Measurements from ENCODE around the gene NRG3.

NRG3 gene

GRCh38 chr10:82883603-82884002 lies 1008.6 kb downstream of the NRG3 start:
- Histone ChIP-seq H3K27ac (ENCODE audit: low read length) (no peak overlapping the region), H3K4me1 (ENCODE audit: control insufficient read depth in 1 of 2, insufficient read depth in 2 of 2, low read length in 2 of 2) (peaks cover 0 to 7% of the 10 kb centered on the region in 2 donors), H3K27me3 (ENCODE audit: low read depth, low read length) (no peaks in the 10 kb centered on the region), H3K9me3 (ENCODE audit: control insufficient read depth in 1 of 2, low read length in 2 of 2) (no peaks in the 10 kb centered on the region), H3K4me3 (ENCODE audit: low read depth in 1 of 2, low read length in 2 of 2) (no peak overlapping the region), H3K36me3 (ENCODE audit: control insufficient read depth in 1 of 2, insufficient read depth in 2 of 2, low read length in 2 of 2) (no peaks in the 10 kb centered on the region)

GRCh38 chr10:82887488-82887887 lies 1012.5 kb downstream of the NRG3 start:
- no peak overlapping the region for H3K27ac ChIP-seq (ENCODE audit: low read length)

GRCh38 chr10:82888809-82889455 lies 1013.9 kb downstream of the NRG3 start:
- H3K4me1 ChIP-seq (ENCODE audit: control insufficient read depth in 1 of 2, insufficient read depth in 2 of 2, low read length in 2 of 2) = peaks cover 0 to 7% of the 10 kb centered on the region in 2 donors

More at GRCh38 chr10:82887488-82887887, 1012.5 kb downstream of the NRG3 start:
- Histone ChIP-seq H3K9me3 (ENCODE audit: control insufficient read depth in 1 of 2, low read length in 2 of 2) (no peaks in the 10 kb centered on the region), H3K4me3 (ENCODE audit: low read depth in 1 of 2, low read length in 2 of 2) (no peak overlapping the region), H3K4me1 (ENCODE audit: control insufficient read depth in 1 of 2, insufficient read depth in 2 of 2, low read length in 2 of 2) (peaks cover 0 to 7% of the 10 kb centered on the region in 2 donors), H3K27me3 (ENCODE audit: low read depth, low read length) (no peaks in the 10 kb centered on the region), H3K36me3 (ENCODE audit: control insufficient read depth in 1 of 2, insufficient read depth in 2 of 2, low read length in 2 of 2) (no peaks in the 10 kb centered on the region)

GRCh38 chr10:82889728-82890127 lies 1014.7 kb downstream of the NRG3 start:
- H3K4me1 ChIP-seq (ENCODE audit: control insufficient read depth in 1 of 2, insufficient read depth in 2 of 2, low read length in 2 of 2) = peaks cover 0 to 7% of the 10 kb centered on the region in 2 donors
- H3K9me3 ChIP-seq (ENCODE audit: control insufficient read depth in 1 of 2, low read length in 2 of 2) = no peaks in the 10 kb centered on the region
- H3K36me3 ChIP-seq (ENCODE audit: control insufficient read depth in 1 of 2, insufficient read depth in 2 of 2, low read length in 2 of 2) = no peaks in the 10 kb centered on the region
- H3K27me3 ChIP-seq (ENCODE audit: low read depth, low read length) = no peaks in the 10 kb centered on the region
- H3K4me3 ChIP-seq (ENCODE audit: low read depth in 1 of 2, low read length in 2 of 2) = no peak overlapping the region
- H3K27ac ChIP-seq (ENCODE audit: low read length) = no peak overlapping the region

More at GRCh38 chr10:82888809-82889455, 1013.9 kb downstream of the NRG3 start:
- Histone ChIP-seq H3K36me3 (ENCODE audit: control insufficient read depth in 1 of 2, insufficient read depth in 2 of 2, low read length in 2 of 2) (no peaks in the 10 kb centered on the region), H3K27ac (ENCODE audit: low read length) (no peak overlapping the region), H3K9me3 (ENCODE audit: control insufficient read depth in 1 of 2, low read length in 2 of 2) (no peaks in the 10 kb centered on the region), H3K27me3 (ENCODE audit: low read depth, low read length) (no peaks in the 10 kb centered on the region), H3K4me3 (ENCODE audit: low read depth in 1 of 2, low read length in 2 of 2) (no peak overlapping the region)

- H3K9me3 ChIP-seq (ENCODE audit: control insufficient read depth in 1 of 2, low read length in 2 of 2) = no peaks in the 10 kb centered on the region
- H3K4me3 ChIP-seq (ENCODE audit: low read depth in 1 of 2, low read length in 2 of 2) = no peak overlapping the region
- H3K4me1 ChIP-seq (ENCODE audit: control insufficient read depth in 1 of 2, insufficient read depth in 2 of 2, low read length in 2 of 2) = peaks cover 0 to 7% of the 10 kb centered on the region in 2 donors
- H3K27me3 ChIP-seq (ENCODE audit: low read depth, low read length) = no peaks in the 10 kb centered on the region
- no peak overlapping the region for H3K27ac ChIP-seq (ENCODE audit: low read length)
- no peaks in the 10 kb centered on the region for H3K36me3 ChIP-seq (ENCODE audit: control insufficient read depth in 1 of 2, insufficient read depth in 2 of 2, low read length in 2 of 2)
These were observed 1015.6 kb downstream of the NRG3 start for GRCh38 chr10:82890573-82890972.

GRCh38 chr10:82908096-82908495 lies 1033.1 kb downstream of the NRG3 start:
- H3K36me3 ChIP-seq (ENCODE audit: control insufficient read depth in 1 of 2, insufficient read depth in 2 of 2, low read length in 2 of 2) = no peaks in the 10 kb centered on the region
- no peak overlapping the region for H3K4me3 ChIP-seq (ENCODE audit: low read depth in 1 of 2, low read length in 2 of 2)
- no peaks in the 10 kb centered on the region for H3K27me3 ChIP-seq (ENCODE audit: low read depth, low read length)
- no peak overlapping the region for H3K27ac ChIP-seq (ENCODE audit: low read length)
- H3K4me1 ChIP-seq (ENCODE audit: control insufficient read depth in 1 of 2, insufficient read depth in 2 of 2, low read length in 2 of 2) = no peaks in the 10 kb centered on the region
- peaks cover 0 to 3% of the 10 kb centered on the region in 2 donors for H3K9me3 ChIP-seq (ENCODE audit: control insufficient read depth in 1 of 2, low read length in 2 of 2)

GRCh38 chr10:82908751-82909150 lies 1033.8 kb downstream of the NRG3 start:
- Histone ChIP-seq H3K27ac (ENCODE audit: low read length) (no peak overlapping the region), H3K4me3 (ENCODE audit: low read depth in 1 of 2, low read length in 2 of 2) (no peak overlapping the region), H3K9me3 (ENCODE audit: control insufficient read depth in 1 of 2, low read length in 2 of 2) (peaks cover 0 to 3% of the 10 kb centered on the region in 2 donors), H3K4me1 (ENCODE audit: control insufficient read depth in 1 of 2, insufficient read depth in 2 of 2, low read length in 2 of 2) (no peaks in the 10 kb centered on the region), H3K27me3 (ENCODE audit: low read depth, low read length) (no peaks in the 10 kb centered on the region), H3K36me3 (ENCODE audit: control insufficient read depth in 1 of 2, insufficient read depth in 2 of 2, low read length in 2 of 2) (no peaks in the 10 kb centered on the region)

- Histone ChIP-seq H3K9me3 (ENCODE audit: control insufficient read depth in 1 of 2, low read length in 2 of 2) (peaks cover 0 to 3% of the 10 kb centered on the region in 2 donors), H3K27ac (ENCODE audit: low read length) (no peak overlapping the region), H3K4me1 (ENCODE audit: control insufficient read depth in 1 of 2, insufficient read depth in 2 of 2, low read length in 2 of 2) (no peaks in the 10 kb centered on the region), H3K4me3 (ENCODE audit: low read depth in 1 of 2, low read length in 2 of 2) (no peak overlapping the region), H3K36me3 (ENCODE audit: control insufficient read depth in 1 of 2, insufficient read depth in 2 of 2, low read length in 2 of 2) (no peaks in the 10 kb centered on the region), H3K27me3 (ENCODE audit: low read depth, low read length) (no peaks in the 10 kb centered on the region)
These were observed 1035.3 kb downstream of the NRG3 start for GRCh38 chr10:82910301-82910700.

- Histone ChIP-seq H3K4me1 (ENCODE audit: control insufficient read depth in 1 of 2, insufficient read depth in 2 of 2, low read length in 2 of 2) (no peaks in the 10 kb centered on the region), H3K27ac (ENCODE audit: low read length) (no peak overlapping the region), H3K36me3 (ENCODE audit: control insufficient read depth in 1 of 2, insufficient read depth in 2 of 2, low read length in 2 of 2) (no peaks in the 10 kb centered on the region), H3K27me3 (ENCODE audit: low read depth, low read length) (no peaks in the 10 kb centered on the region), H3K4me3 (ENCODE audit: low read depth in 1 of 2, low read length in 2 of 2) (no peak overlapping the region), H3K9me3 (ENCODE audit: control insufficient read depth in 1 of 2, low read length in 2 of 2) (peaks cover 0 to 3% of the 10 kb centered on the region in 2 donors)
These were observed 1039.7 kb downstream of the NRG3 start for GRCh38 chr10:82914655-82915136.

GRCh38 chr10:82916941-82917340 lies 1041.9 kb downstream of the NRG3 start:
- Histone ChIP-seq H3K36me3 (ENCODE audit: control insufficient read depth in 1 of 2, insufficient read depth in 2 of 2, low read length in 2 of 2) (no peaks in the 10 kb centered on the region), H3K27me3 (ENCODE audit: low read depth, low read length) (no peaks in the 10 kb centered on the region), H3K4me1 (ENCODE audit: control insufficient read depth in 1 of 2, insufficient read depth in 2 of 2, low read length in 2 of 2) (no peaks in the 10 kb centered on the region), H3K27ac (ENCODE audit: low read length) (no peak overlapping the region), H3K9me3 (ENCODE audit: control insufficient read depth in 1 of 2, low read length in 2 of 2) (no peaks in the 10 kb centered on the region), H3K4me3 (ENCODE audit: low read depth in 1 of 2, low read length in 2 of 2) (no peak overlapping the region)

GRCh38 chr10:82918022-82918421 lies 1043.0 kb downstream of the NRG3 start:
- no peaks in the 10 kb centered on the region for H3K36me3 ChIP-seq (ENCODE audit: control insufficient read depth in 1 of 2, insufficient read depth in 2 of 2, low read length in 2 of 2)
- no peaks in the 10 kb centered on the region for H3K4me1 ChIP-seq (ENCODE audit: control insufficient read depth in 1 of 2, insufficient read depth in 2 of 2, low read length in 2 of 2)
- H3K9me3 ChIP-seq (ENCODE audit: control insufficient read depth in 1 of 2, low read length in 2 of 2) = no peaks in the 10 kb centered on the region
- H3K4me3 ChIP-seq (ENCODE audit: low read depth in 1 of 2, low read length in 2 of 2) = no peak overlapping the region
- no peak overlapping the region for H3K27ac ChIP-seq (ENCODE audit: low read length)
- H3K27me3 ChIP-seq (ENCODE audit: low read depth, low read length) = no peaks in the 10 kb centered on the region

- Histone ChIP-seq H3K27me3 (ENCODE audit: low read depth, low read length) (no peaks in the 10 kb centered on the region), H3K4me3 (ENCODE audit: low read depth in 1 of 2, low read length in 2 of 2) (no peak overlapping the region), H3K4me1 (ENCODE audit: control insufficient read depth in 1 of 2, insufficient read depth in 2 of 2, low read length in 2 of 2) (peaks cover 0 to 7% of the 10 kb centered on the region in 2 donors), H3K27ac (ENCODE audit: low read length) (no peak overlapping the region), H3K36me3 (ENCODE audit: control insufficient read depth in 1 of 2, insufficient read depth in 2 of 2, low read length in 2 of 2) (no peaks in the 10 kb centered on the region), H3K9me3 (ENCODE audit: control insufficient read depth in 1 of 2, low read length in 2 of 2) (no peaks in the 10 kb centered on the region)
These were observed 1047.1 kb downstream of the NRG3 start for GRCh38 chr10:82922046-82922445.

Data from muscle layer of duodenum (tissue), 2 donors.